Kidney tubule cell (primary cell): ENCODE measurements around the gene PARN.

Experiments used
- DNase-seq: peaks from one replicate; pipeline ENCODE4 v3.0.0-alpha.2; 2018; ENCODE audit warnings: low spot score

Gene PARN

DNA sequence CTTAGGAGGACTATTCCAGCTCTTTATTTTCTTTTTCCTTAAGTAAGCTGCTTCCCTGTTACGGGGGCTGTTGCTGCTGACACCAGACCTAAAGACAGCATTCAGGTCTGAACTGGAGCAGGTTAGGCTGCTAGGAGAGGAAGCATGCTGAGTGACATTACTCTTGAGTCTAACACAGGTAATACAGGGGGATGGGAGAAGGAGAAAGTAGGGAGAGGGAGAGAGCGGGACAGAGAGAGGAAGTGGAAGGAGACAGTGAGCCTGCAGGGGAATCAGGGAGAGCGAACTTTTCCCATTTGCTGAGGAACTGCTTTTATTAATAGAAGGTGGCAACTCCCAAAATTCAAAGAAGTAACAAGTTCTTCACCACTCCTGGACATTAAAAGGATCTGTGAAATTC lies 130.9 kb downstream of the PARN start:
- no peak for DNase-seq

DNA sequence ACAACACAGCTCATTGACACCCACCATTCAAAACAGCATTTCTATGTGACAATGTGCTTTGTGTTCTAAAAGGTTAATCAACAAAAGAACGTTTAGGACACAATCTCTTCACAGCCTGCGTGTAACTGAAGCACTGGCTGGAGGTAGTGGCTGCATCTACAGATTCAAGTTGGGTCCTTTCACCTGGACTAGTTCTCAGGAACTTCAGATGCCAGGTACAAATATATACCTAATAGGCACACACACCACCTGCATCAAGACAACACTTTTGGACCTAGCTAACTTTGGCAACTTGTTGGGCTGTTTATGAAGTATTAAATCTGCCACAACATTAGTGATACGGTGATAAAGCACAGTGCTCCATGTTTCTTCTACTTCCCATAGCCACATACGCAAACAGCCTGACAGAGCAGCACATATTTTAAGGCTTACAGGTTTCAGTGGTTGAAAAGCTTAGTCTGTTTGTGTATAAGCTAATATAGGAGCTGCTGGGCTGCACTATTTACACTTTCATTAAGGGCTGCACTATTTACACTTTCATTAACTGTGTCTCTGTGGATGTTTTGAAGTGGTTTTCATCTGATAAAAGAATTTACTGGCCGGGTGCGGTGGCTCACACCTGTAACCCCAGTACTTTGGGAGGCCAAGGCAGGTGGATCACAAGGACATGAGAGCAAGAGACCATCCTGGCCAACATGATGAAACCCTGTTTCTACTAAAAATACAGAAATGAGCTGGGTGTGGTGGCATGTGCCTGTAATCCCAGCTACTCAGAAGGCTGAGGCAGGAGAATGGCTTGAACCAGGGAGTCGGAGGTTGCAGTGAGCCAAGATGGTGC lies 132.6 kb downstream of the PARN start:
- no peak for DNase-seq

- no peak for DNase-seq
These were observed 133.3 kb downstream of the PARN start for GRCh38 chr16:14496786-14497185.

DNA sequence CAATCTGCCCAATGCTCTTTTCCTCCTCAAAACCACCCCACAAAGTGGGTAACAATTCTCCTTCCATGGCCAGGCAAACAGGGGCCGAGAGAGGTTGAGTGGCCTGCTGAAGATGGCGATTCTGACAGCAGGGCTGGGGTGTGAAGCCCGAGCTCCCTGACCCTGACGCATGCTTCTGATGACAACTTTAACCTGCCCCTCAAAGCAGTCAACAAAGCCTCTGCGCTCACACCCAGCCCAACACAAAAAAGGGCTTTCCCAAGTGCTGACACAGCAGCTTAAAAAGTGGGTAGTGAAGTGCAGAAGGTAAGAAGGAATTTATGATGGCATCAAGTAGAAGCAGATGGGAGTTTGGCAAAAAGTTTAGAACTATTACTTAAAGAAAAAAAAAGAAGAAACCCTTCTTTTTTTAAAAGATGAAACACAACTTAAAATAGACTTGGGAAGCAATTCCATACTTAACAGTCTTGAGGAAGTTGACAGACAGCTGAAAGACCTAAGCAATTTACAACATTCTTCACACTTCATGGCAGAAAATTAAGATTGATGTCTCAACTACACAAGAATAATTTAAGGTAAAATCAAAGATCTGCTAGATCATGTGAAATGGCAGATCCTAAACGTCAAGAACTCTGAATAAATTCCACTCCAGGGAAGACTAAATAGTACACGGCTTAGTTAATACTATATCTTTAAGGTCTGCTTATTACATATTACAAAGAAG lies 133.9 kb downstream of the PARN start:
- DNase-seq = no peak

DNA sequence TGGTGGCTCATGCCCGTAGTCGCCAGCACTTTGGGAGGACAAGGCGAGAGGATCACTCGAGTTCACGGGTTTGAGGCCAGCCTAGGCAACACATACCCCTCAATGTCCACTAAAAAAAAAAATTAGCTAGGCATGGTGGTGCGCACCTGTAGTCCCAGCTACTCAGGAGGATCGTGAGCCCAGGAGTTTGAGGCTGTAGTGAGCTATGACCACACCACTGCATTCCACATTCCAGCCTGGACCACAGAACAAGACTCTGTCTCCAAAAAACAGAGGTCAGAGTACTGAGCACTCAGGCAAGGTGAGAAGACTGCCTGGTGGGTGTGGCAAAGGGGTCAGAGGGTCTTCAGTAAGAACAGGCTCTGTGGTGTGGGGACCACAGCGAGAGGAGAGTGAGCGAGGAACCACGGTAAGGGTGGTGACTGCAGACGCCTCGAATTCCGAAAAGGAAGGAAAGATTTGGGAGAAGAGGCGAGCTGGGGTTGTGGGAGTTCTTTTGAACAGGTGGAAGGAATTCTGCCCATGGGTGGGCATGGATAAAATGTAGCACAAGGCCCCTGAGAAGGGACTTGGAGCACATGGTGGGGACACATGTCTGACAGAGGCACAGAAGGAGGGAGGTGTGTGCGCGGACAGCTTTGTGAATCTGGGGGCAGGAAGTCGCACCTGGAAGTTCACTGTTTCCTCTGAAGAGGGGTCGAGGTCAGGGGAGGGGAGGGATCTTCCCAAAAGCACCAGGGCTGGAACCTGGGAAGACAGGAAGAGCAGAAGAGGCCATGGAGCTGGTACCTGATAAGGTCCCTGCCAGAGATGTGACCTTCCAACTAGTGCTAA lies 134.6 kb downstream of the PARN start:
- DNase-seq = no peak

DNA sequence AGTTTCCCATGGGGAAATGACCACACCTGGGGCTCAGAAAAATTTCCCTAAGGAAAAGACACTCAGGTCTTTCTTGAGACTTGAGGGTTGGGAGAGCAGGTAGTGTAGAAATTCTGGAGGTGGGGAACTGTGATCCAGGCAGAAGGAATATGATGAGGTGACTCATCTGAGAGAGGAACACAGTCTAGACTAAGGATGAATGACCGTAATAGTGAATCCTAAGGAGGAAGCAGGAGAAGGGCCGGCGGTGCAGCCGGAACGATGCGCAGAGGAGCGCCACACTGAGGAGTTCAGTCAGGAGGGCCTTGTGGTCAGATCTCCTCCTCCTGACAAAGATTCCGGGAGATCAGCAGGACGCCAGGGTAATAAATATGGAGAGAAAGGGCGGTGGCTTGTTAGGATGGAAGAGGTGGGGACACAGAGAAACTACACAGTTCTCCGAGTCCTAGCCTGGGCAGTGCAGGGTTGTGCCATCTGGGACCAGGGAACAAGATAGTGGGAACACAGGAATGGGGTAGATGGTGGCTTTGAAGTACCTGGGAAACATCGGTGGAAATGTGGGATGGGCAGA lies 135.6 kb downstream of the PARN start:
- DNase-seq = peak; percentile 77

GRCh38 chr16:14493791-14494190 lies 136.3 kb downstream of the PARN start:
- DNase-seq = no peak

GRCh38 chr16:14492614-14493013 lies 137.4 kb downstream of the PARN start:
- DNase-seq = no peak

- no peak for DNase-seq
These were observed 138.1 kb downstream of the PARN start for GRCh38 chr16:14491861-14492529.

DNA sequence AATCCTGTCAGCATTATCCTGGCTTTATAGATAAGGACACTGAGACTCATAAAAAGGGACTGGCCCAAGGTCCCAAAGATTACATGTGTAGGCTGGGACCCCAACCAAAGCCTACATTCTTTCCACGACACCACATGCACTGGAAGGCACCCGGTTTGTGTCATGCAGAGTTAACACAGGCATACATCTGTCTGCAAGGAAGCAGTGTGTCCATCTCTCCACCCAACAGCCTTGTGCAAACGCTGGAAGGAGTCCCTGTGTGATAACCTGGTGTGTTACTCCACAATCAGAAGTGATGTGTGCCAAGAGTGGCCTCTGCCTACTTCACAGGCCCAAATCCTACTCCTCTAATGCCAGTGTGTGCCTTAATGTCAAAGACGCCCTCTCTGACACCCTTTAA lies 139.8 kb downstream of the PARN start:
- no peak for DNase-seq

DNA sequence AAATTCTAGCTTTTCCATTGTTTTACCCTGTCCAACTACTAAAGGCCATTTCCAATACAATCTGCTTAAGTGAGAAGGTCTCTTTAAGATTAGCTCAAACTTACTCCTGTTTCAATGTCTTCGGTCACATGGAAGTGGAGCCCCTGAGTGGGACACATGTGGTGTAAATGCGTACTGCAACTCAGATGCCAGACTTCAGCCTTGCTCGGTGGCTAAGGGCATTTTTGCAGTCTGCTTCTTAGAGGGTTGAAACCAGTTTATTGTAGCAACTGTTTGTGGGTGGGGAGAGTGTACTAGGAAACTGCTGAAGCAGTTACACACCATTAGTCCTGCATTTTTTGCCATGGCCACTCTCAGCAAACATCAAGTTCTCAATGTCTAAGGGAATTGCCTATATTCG lies 140.6 kb downstream of the PARN start:
- DNase-seq = peak; percentile 73

- DNase-seq = no peak
These were observed 142.5 kb downstream of the PARN start for GRCh38 chr16:14487579-14487978.

DNA sequence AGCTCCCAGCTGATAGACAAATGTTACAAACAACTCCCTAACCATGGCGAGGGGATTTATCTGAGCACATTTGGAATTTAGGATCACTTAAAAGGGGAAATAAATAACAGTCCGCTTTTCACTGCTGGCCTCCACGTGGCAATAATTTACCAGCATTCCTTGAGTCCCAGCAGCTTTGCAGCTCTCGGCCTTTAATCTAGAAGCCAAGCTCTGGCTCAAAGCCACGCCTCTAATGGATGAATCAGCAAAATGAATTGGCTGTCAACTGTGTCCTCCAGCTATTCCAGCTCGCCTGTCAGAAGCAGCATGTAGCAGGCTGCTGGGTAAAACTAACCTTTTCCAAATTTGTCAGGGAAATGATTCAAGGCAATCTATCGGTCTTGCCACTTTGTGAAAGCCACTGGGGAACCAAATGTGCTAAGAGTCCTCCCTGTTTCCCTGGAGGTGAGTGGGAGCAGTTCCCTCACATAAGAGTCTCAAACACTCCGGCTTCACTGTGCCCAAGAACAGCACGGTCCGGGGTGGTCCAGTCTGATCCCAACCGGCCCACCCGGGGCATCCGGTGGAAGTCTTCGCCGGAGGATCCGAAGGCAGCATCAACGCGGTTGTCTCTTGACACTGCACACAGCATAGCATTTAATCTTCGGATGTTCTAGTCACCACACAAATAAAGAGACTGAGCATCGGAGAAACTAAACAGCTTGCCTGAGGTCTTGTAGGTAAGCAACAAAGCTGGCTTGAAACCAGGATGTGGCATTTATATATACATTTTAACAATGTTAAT lies 143.3 kb downstream of the PARN start:
- peak; percentile 91 for DNase-seq

GRCh38 chr16:14485811-14486519 lies 144.1 kb downstream of the PARN start:
- DNase-seq = no peak

GRCh38 chr16:14485121-14485551 lies 144.9 kb downstream of the PARN start:
- DNase-seq = peak; percentile 34

- DNase-seq = no peak
These were observed 146.2 kb downstream of the PARN start for GRCh38 chr16:14483819-14484385.

- DNase-seq = no peak
These were observed 153.9 kb downstream of the PARN start for GRCh38 chr16:14476183-14476582.

- no peak for DNase-seq
These were observed 154.5 kb downstream of the PARN start for GRCh38 chr16:14475370-14476139.

DNA sequence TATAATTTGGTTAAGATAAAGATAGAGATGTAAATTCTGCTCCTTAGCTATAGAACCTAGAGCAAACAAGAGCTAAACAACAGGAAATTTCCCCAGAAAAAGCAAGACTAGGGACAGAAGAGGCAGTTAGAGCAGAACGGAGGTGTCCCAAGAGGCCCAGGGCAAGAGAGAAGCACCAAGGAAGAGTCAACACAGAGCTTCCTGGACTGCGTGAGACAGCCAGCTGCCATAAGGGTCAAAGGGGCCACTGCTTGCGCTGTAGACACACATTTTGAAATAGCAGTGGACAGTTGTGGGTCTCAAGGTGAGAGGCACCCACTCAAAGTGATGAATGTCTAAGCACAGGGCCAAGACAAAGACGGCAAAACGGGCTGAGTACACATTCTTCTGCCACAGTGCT lies 156.6 kb downstream of the PARN start:
- DNase-seq = no peak
